Ramos (cell line): ENCODE data around the gene PKIG.
"Not testable (repeated sequence)": the region's sequence is repeated elsewhere in the genome, so short reads cannot be mapped to it uniquely, and the experiment has no call there.

Experiments
- in situ Hi-C: fragments of 300-500 bp; cut with MboI; formaldehyde crosslinking; loops from one replicate; pipeline ENCODE4 v1.14.3; 2022; ENCODE audit warnings: low sequenced_read_pairs; ENCODE audit not compliant: unreplicated experiment

Gene PKIG

GRCh38 chr20:44582311-44583025 is at the start of gene PKIG:
Gene PKIG (plus strand): TSS chr20:44582579. CDS start chr20:44614557, 31,978 bp downstream.
- in situ Hi-C loops, result no loop called here

GRCh38 chr20:44532981-44533331 is 49.4 kb upstream of the PKIG start:
- in situ Hi-C loops, result no loop called here

GRCh38 chr20:44533928-44534327 is 48.5 kb upstream of the PKIG start:
- in situ Hi-C loops, result no loop called here

- in situ Hi-C loops, result no loop called here
These were observed 46.2 kb upstream of the PKIG start for GRCh38 chr20:44536175-44536574.

- in situ Hi-C loops, result no loop called here
These were observed 44.4 kb upstream of the PKIG start for GRCh38 chr20:44537993-44538392.

GRCh38 chr20:44540834-44541233 is 41.5 kb upstream of the PKIG start:
- in situ Hi-C loops, result no loop called here

- in situ Hi-C loops, result no loop called here
These were observed 40.4 kb upstream of the PKIG start for GRCh38 chr20:44541992-44542391.

GRCh38 chr20:44542890-44543289 is 39.5 kb upstream of the PKIG start:
- in situ Hi-C loops, result no loop called here

- in situ Hi-C loops, result no loop called here
These were observed 39.0 kb upstream of the PKIG start for GRCh38 chr20:44543358-44543757.

- in situ Hi-C loops, result no loop called here
These were observed 38.1 kb upstream of the PKIG start for GRCh38 chr20:44544263-44544662.

- in situ Hi-C loops, result no loop called here
These were observed 35.0 kb upstream of the PKIG start for GRCh38 chr20:44547419-44547818.

- in situ Hi-C loops, result no loop called here
These were observed 33.3 kb upstream of the PKIG start for GRCh38 chr20:44549123-44549522.

- in situ Hi-C loops, result no loop called here
These were observed 30.3 kb upstream of the PKIG start for GRCh38 chr20:44552050-44552449.

- in situ Hi-C loops, result no loop called here
These were observed 29.8 kb upstream of the PKIG start for GRCh38 chr20:44552568-44552949.

- in situ Hi-C loops, result no loop called here
These were observed 29.1 kb upstream of the PKIG start for GRCh38 chr20:44552950-44553908.

- in situ Hi-C loops, result no loop called here
These were observed 23.1 kb upstream of the PKIG start for GRCh38 chr20:44559302-44559701.

GRCh38 chr20:44560229-44560628 is 22.1 kb upstream of the PKIG start:
- in situ Hi-C loops, result no loop called here

- in situ Hi-C loops, result not testable (repeated sequence)
These were observed 21.6 kb upstream of the PKIG start for GRCh38 chr20:44560818-44561217.

- in situ Hi-C loops, result no loop called here
These were observed 20.5 kb upstream of the PKIG start for GRCh38 chr20:44561876-44562275.

- in situ Hi-C loops, result no loop called here
These were observed 16.4 kb upstream of the PKIG start for GRCh38 chr20:44566018-44566417.

GRCh38 chr20:44566811-44567210 is 15.6 kb upstream of the PKIG start:
- in situ Hi-C loops, result no loop called here
